Right lobe of liver (tissue), 6 donors: ENCODE measurements around the gene PISD. TPM values are rescaled to one million over a fixed set of nuclear protein-coding genes. Genes with fewer than 3 reads are reported as not detected.

Experiments
- ATAC-seq, 4 donors: fragments of 200-7000 bp; cut with Tn5 transposase; one replicate each; pipeline ENCODE4 v1.9.1; 2020; ENCODE audit warnings: mild to moderate bottlenecking in 4 of 4, moderate library complexity in 4 of 4
- DNase-seq, 3 donors: peaks; one replicate each; pipeline ENCODE4 v3.0.0-alpha.2; 2020
- H3K27ac ChIP-seq, 3 donors: fragments of 200-600 bp; one replicate each; pipeline ENCODE4 v1.8.0; 2022
- H3K27me3 ChIP-seq, 2 donors: fragments of 200-600 bp; one replicate each; pipeline ENCODE4 v1.8.0; 2022
- H3K36me3 ChIP-seq, 4 donors: fragments of 200-600 bp; sonication (generic) in 1 of 4; one replicate each; pipeline versions ENCODE4 v1.5.1 to v1.8.0; 2017 to 2022; ENCODE audit warnings: control low read depth in 1 of 4
- H3K4me1 ChIP-seq, 4 donors: fragments of 200-600 bp; sonication (generic) in 1 of 4; one replicate each; pipeline versions ENCODE4 v1.5.1 to v1.8.0; 2017 to 2022; ENCODE audit warnings: control low read depth in 1 of 4
- H3K4me3 ChIP-seq, 3 donors: fragments of 200-600 bp; one replicate each; pipeline ENCODE4 v1.8.0; 2022
- H3K9me3 ChIP-seq, 4 donors: fragments of 200-600 bp; sonication (generic) in 1 of 4; one replicate each; pipeline versions ENCODE4 v1.5.1 to v1.8.0; 2017 to 2022; ENCODE audit warnings: control low read depth in 1 of 4
- POLR2A ChIP-seq: fragments of 450-650 bp; IDR thresholded peaks from one replicate; pipeline ENCODE4 v1.6.1; 2017; ENCODE audit warnings: antibody characterized with exemption, mild to moderate bottlenecking
- WGBS: methylation state at CpG from one replicate; pipeline ENCODE4 v1.1.6; 2018; ENCODE audit warnings: low coverage, low lambda C conversion rate; ENCODE audit not compliant: insufficient coverage; ENCODE audit errors: missing lambda C conversion rate; 5-methylcytosine and 5-hydroxymethylcytosine counted together
- intact Hi-C, 2 donors: fragments of 100-400 bp; cut with DNase I; formaldehyde crosslinking; loops; one replicate each; pipeline versions ENCODE4 v1.11.2 to v1.14.1; 2022
- total RNA-seq, 6 experiments: library from RNA; depleted of rRNA in 2 of 6; stranded (reverse); fragments of >200 nt in 2 of 6; fragmentation: NEBNext Ultra II Directional in 3 of 6; extraction: Animal tissue kit (Norgen Biotek cat#: 25700) in 3 of 6; gene quantifications; one replicate each; pipeline versions ENCODE4 v1.1.0 to v1.2.4, GENCODE V29; 2016 to 2023
- TF ChIP-seq, protein P1 (sequence below), 4 donors: fragments of 200-600 bp in 3 of 4; fragments of 450-650 bp in 1 of 4; IDR thresholded peaks; one replicate each; pipeline versions ENCODE4 v1.5.1 to v1.8.0; 2016 to 2022; ENCODE audit warnings: antibody characterized with exemption in 4 of 4, mild to moderate bottlenecking in 2 of 4
- donor health status: DM: no; HTN: yes; CAD: no.
- donor health status: DM: no; HTN: no; CAD: no.
- donor health status: DM: no; HTN: no; CAD: no.
- donor health status: DM: no; HTN: yes; CAD: no.
- donor health status: DM: no; HTN: yes; CAD: no.

The PISD gene
- total RNA-seq, 6 experiments from 2014 or later, result 15.5 to 22.9 (median 18.1) TPM

DNA sequence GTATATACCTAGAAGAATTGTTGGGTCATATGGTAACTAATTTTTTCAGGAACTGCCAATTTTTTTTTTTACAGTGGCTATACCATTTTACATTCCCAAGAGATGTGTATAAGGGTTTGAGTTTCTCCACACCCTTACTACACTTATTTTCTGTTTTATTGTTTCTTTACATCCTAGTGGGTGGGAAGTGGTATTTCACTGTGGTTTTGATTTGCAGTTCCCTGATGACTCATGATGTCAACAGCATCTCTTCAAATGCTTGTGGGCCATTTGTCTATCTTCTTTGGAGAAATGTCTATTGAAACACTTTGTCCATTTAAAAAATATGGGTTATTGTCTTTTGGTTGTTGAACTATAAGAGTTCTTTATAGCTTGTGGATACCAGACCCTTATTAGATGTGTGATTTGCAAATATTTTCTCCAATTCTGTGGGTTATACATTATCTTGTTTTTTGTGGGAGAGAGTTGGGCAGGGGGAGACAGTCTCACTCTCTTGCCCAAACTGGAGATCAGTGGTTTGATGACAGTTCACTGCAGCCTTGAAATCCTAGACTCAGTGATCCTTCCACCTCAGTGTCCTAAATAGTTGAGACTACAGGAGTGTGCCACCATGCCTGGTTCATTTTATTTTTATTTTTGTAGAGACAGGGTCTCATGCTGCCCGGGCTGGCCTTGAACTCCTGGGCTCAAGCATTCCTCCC, 30.3 kb upstream of the PISD start:
- Histone ChIP-seq H3K27me3 (no peaks in the 10 kb centered on the region), H3K9me3 (no peaks in the 10 kb centered on the region), H3K36me3 (peaks cover 0 to 32% (median 8%) of the 10 kb centered on the region in 4 donors), H3K27ac (no peak overlapping the region), H3K4me1 (no peaks in the 10 kb centered on the region), H3K4me3 (no peak overlapping the region)
- WGBS, result 100% methylated on average over 1 of the region's 1 CpG
- ATAC-seq (no peak), DNase-seq (no peak)
- no peak for TF ChIP-seq POLR2A
- TF ChIP-seq, protein P1, sequence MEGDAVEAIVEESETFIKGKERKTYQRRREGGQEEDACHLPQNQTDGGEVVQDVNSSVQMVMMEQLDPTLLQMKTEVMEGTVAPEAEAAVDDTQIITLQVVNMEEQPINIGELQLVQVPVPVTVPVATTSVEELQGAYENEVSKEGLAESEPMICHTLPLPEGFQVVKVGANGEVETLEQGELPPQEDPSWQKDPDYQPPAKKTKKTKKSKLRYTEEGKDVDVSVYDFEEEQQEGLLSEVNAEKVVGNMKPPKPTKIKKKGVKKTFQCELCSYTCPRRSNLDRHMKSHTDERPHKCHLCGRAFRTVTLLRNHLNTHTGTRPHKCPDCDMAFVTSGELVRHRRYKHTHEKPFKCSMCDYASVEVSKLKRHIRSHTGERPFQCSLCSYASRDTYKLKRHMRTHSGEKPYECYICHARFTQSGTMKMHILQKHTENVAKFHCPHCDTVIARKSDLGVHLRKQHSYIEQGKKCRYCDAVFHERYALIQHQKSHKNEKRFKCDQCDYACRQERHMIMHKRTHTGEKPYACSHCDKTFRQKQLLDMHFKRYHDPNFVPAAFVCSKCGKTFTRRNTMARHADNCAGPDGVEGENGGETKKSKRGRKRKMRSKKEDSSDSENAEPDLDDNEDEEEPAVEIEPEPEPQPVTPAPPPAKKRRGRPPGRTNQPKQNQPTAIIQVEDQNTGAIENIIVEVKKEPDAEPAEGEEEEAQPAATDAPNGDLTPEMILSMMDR (IDR thresholded peaks at IDR 0.05), result no peak
- intact Hi-C loops, result no loop called here

DNA sequence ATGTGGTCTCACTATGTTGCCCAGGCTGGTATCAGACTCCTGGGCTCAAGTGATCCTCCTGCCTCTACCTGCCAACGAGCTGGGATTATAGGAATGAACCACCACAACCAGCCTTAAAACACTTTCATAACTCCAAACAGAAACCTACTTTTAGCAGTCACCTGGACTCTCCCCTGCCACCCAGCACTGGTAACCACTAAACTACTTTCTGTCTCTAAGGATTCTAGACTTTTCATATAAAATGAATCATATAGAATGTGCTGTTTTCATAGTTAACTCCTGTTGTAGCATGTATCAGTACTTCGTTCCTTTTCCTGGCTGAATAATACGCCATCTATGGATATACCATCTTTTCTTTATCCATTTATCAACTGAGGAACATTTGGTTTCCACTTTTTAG, 29.4 kb upstream of the PISD start:
- H3K4me1 ChIP-seq, result no peaks in the 10 kb centered on the region
- H3K9me3 ChIP-seq, result no peaks in the 10 kb centered on the region
- ATAC-seq (no peak), DNase-seq (no peak)
- no peak overlapping the region for H3K27ac ChIP-seq
- H3K27me3 ChIP-seq, result no peaks in the 10 kb centered on the region
- TF ChIP-seq, protein P1 (IDR thresholded peaks at IDR 0.05), result no peak
- TF ChIP-seq POLR2A, result no peak
- intact Hi-C loops, result no loop called here
- WGBS, result 89% methylated on average over 2 of the region's 3 CpGs
- peaks cover 0 to 39% (median 14%) of the 10 kb centered on the region in 4 donors for H3K36me3 ChIP-seq
- H3K4me3 ChIP-seq, result no peak overlapping the region

DNA sequence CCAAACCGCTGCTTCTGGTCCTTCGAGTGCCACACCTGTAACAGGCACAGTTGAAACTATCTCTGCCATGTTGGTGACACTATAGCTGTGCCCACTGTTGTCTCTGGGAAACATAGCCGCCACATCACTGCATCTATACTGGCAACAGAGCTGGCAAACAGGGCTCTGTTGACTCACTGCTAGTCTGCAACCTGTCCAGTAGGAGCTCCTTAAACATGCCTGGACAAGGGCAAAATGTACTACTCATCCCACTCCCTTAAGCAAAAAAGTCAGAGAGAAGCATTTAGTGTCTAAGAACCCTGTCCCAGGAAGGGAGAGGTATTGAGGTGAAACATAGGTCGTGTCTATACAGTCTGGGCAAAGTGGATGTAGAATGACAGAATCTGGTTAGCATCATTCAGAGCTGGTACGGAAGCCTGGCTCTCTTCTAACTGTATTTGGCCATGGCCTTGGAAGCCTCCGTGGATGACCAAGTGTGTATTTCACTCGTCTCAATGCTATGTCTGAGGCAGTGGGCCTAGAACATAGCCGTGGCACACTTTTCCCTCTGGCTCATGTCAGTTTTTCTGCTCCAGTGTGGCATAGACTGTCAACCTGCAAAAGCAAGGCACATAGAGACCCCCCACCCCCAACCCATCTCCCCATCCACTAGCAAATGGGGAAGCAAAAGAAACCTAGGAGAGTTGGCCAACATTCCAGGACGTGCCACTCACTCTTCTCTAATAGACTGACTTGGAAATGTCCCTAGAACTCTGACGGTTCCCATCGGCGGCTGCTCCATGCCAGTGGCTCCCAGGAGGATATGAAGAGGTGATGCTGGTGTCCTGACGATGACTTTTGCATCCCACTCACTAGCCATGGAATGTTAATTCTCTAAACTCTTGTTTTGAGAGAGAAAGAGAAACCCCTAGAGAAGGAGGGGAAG, 21.4 kb upstream of the PISD start:
- TF ChIP-seq POLR2A, result no peak
- TF ChIP-seq, protein P1 (IDR thresholded peaks at IDR 0.05), result no peak
- no peaks in the 10 kb centered on the region for H3K4me1 ChIP-seq
- WGBS, result 93% methylated on average over 9 of the region's 13 CpGs
- no peaks in the 10 kb centered on the region for H3K9me3 ChIP-seq
- DNase-seq (no peak), ATAC-seq (peak in 1 of 4 donors; percentile 6)
- H3K27ac ChIP-seq, result no peak overlapping the region
- H3K27me3 ChIP-seq, result no peaks in the 10 kb centered on the region
- intact Hi-C loops, result no loop called here
- H3K36me3 ChIP-seq, result peaks cover 0 to 36% (median 10%) of the 10 kb centered on the region in 4 donors
- no peak overlapping the region for H3K4me3 ChIP-seq

DNA sequence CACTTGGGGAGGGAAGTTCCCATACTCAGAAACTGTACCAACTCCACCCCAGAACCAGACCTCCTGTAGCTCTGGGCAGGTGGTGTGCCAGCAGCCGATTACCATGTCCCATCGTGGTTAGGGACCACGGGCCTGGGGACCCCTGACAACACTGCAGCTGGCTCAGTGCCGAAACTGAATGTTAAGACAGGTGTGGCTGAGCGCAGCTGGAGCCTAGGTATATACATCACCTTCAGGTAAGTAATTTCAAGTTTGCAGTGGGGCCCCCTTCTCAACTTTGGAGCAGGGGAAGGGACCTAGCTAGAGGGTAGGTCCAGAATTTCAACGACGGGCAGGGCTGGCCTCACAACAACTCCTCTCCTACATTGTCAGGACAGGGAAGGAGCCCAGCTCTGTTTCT, 20.7 kb upstream of the PISD start:
- intact Hi-C loops, result no loop called here
- no peaks in the 10 kb centered on the region for H3K27me3 ChIP-seq
- no peak overlapping the region for H3K4me3 ChIP-seq
- DNase-seq (no peak), ATAC-seq (no peak)
- no peaks in the 10 kb centered on the region for H3K4me1 ChIP-seq
- TF ChIP-seq, protein P1 (IDR thresholded peaks at IDR 0.05), result no peak
- no peak for TF ChIP-seq POLR2A
- H3K36me3 ChIP-seq, result peaks cover 0 to 30% (median 10%) of the 10 kb centered on the region in 4 donors
- H3K27ac ChIP-seq, result no peak overlapping the region
- 73% methylated on average over 2 of the region's 7 CpGs for WGBS
- H3K9me3 ChIP-seq, result no peaks in the 10 kb centered on the region
